IMR-90 (cell line): ENCODE data around the gene IFITM10. TPM values are rescaled to one million over a fixed set of nuclear protein-coding genes. Genes with fewer than 3 reads are reported as not detected.

Experiments
- ATAC-seq: fragments of 200-7000 bp; cut with Tn5 transposase; 2 replicates; pipeline ENCODE4 v1.9.1; 2020; ENCODE audit warnings: low read depth, mild to moderate bottlenecking, moderate library complexity
- BruUV-seq: library from RNA; stranded (reverse); fragments of 400-500 nt; replicated peaks from 2 replicates; lab custom pipeline; 2021; lab: Mats Ljungman, UMichigan
- CTCF ChIA-PET: fragments of 300-600 bp; formaldehyde crosslinking; extraction: SDS; loops from one replicate; lab custom pipeline; 2021; ENCODE audit warnings: antibody characterized with exemption; lab: Yijun Ruan, JAX
- POLR2A ChIA-PET: fragments of 300-600 bp; sonication (Branson Sonifier 250); formaldehyde crosslinking; loops from one replicate; lab custom pipeline; 2022; ENCODE audit warnings: antibody characterized with exemption; ENCODE audit not compliant: unreplicated experiment; lab: Charles Lee
- DNase-seq: peaks from one replicate; pipeline ENCODE4 v3.0.0; 2013
- H2AFZ ChIP-seq: replicated peaks from 2 replicates; pipeline ENCODE3; 2013; ENCODE audit warnings: low read length, mild to moderate bottlenecking; ENCODE audit not compliant: poor library complexity
- H2AK5ac ChIP-seq: 2 replicates; pipeline ENCODE4 v1.6.1; 2013; ENCODE audit warnings: low read depth, low read length, inconsistent platforms
- H2AK9ac ChIP-seq: replicated peaks from 2 replicates; pipeline ENCODE3; 2013; ENCODE audit warnings: mild to moderate bottlenecking, low read depth, low read length, moderate library complexity; ENCODE audit not compliant: poor library complexity
- H2BK120ac ChIP-seq: 2 replicates; pipeline ENCODE4 v1.6.1; 2013; ENCODE audit warnings: low read depth, low read length, inconsistent platforms
- H2BK15ac ChIP-seq: 3 replicates; pipeline ENCODE4 v1.6.1; 2013; ENCODE audit warnings: low read depth, low read length, inconsistent platforms
- H2BK20ac ChIP-seq: 2 replicates; pipeline ENCODE4 v1.6.1; 2013; ENCODE audit warnings: low read depth, mild to moderate bottlenecking, inconsistent platforms, low read length, moderate library complexity
- H2BK5ac ChIP-seq: 2 replicates; pipeline ENCODE4 v1.6.1; 2013; ENCODE audit warnings: mild to moderate bottlenecking, low read depth, low read length, inconsistent platforms; ENCODE audit not compliant: poor library complexity, severe bottlenecking
- H3K14ac ChIP-seq: replicated peaks from 2 replicates; pipeline ENCODE4 v1.6.1; 2013; ENCODE audit warnings: low read depth, low read length, inconsistent platforms
- H3K18ac ChIP-seq: 2 replicates; pipeline ENCODE4 v1.6.1; 2013; ENCODE audit warnings: low read depth, low read length, control low read depth
- H3K23ac ChIP-seq: 2 replicates; pipeline ENCODE4 v1.6.1; 2013; ENCODE audit warnings: low read depth, low read length, inconsistent platforms
- H3K27ac ChIP-seq: 2 replicates; pipeline ENCODE4 v1.5.1; 2013; ENCODE audit warnings: mild to moderate bottlenecking, control low read depth, low read length; ENCODE audit not compliant: insufficient read depth
- H3K27me3 ChIP-seq: 2 replicates; pipeline ENCODE4 v1.6.1; 2013; ENCODE audit warnings: low read length; ENCODE audit not compliant: control insufficient read depth, insufficient read depth
- H3K36me3 ChIP-seq: 2 replicates; pipeline ENCODE4 v1.6.1; 2013; ENCODE audit warnings: low read length, mixed read lengths; ENCODE audit not compliant: control insufficient read depth, insufficient read depth
- H3K4ac ChIP-seq: 2 replicates; pipeline ENCODE4 v1.6.1; 2013; ENCODE audit warnings: low read depth, low read length, inconsistent platforms
- H3K4me1 ChIP-seq: 2 replicates; pipeline ENCODE4 v1.6.1; 2013; ENCODE audit warnings: low read length, mixed read lengths; ENCODE audit not compliant: control insufficient read depth, insufficient read depth
- H3K4me2 ChIP-seq: 2 replicates; pipeline ENCODE4 v1.6.1; 2013; ENCODE audit warnings: low read depth, mild to moderate bottlenecking, control low read depth, low read length, moderate library complexity
- H3K4me3 ChIP-seq: 2 replicates; pipeline ENCODE4 v1.5.1; 2013; ENCODE audit warnings: low read depth, mild to moderate bottlenecking, control low read depth, low read length, moderate library complexity; ENCODE audit not compliant: insufficient read depth
- H3K56ac ChIP-seq: 2 replicates; pipeline ENCODE4 v1.6.1; 2013; ENCODE audit warnings: low read length, inconsistent platforms; ENCODE audit not compliant: insufficient read depth; ENCODE audit errors: extremely low read depth
- H3K79me1 ChIP-seq, 2 experiments: 2 replicates each; pipeline ENCODE4 v1.6.1; 2013; ENCODE audit warnings: low read length in 2 of 2, inconsistent platforms in 1 of 2, low read depth in 1 of 2
- H3K9ac ChIP-seq: 2 replicates; pipeline ENCODE4 v1.6.1; 2013; ENCODE audit warnings: low read depth, low read length, control low read depth
- H3K9me1 ChIP-seq: 2 replicates; pipeline ENCODE4 v1.6.1; 2013; ENCODE audit warnings: low read length, inconsistent platforms; ENCODE audit not compliant: insufficient read depth
- H3K9me3 ChIP-seq: 2 replicates; pipeline ENCODE4 v1.6.1; 2013; ENCODE audit warnings: low read length; ENCODE audit not compliant: control insufficient read depth, insufficient read depth
- H4K20me1 ChIP-seq: 2 replicates; pipeline ENCODE4 v1.6.1; 2013; ENCODE audit warnings: low read length, inconsistent platforms; ENCODE audit not compliant: insufficient read depth
- H4K5ac ChIP-seq: 2 replicates; pipeline ENCODE4 v1.6.1; 2013; ENCODE audit warnings: mild to moderate bottlenecking, low read depth, low read length, control low read depth
- H4K8ac ChIP-seq, 2 experiments: 2 replicates each; pipeline ENCODE4 v1.6.1; 2013; ENCODE audit warnings: low read depth in 2 of 2, low read length in 2 of 2, control low read depth in 1 of 2, inconsistent platforms in 1 of 2
- H4K91ac ChIP-seq: 2 replicates; pipeline ENCODE4 v1.6.1; 2013; ENCODE audit warnings: low read depth, low read length, inconsistent platforms; ENCODE audit not compliant: insufficient read depth
- BHLHE40 ChIP-seq: fragments of 150-350 bp; IDR thresholded peaks from 2 replicates; pipeline ENCODE4 v1.6.1; 2016; ENCODE audit warnings: mild to moderate bottlenecking, low read depth, low read length
- CHD1 ChIP-seq: IDR thresholded peaks from 2 replicates; pipeline ENCODE4 v1.6.1; 2012; ENCODE audit warnings: low read depth, low read length, improper control_type of control experiment
- ELK1 ChIP-seq: fragments of 150-350 bp; IDR thresholded peaks from 2 replicates; pipeline ENCODE4 v1.6.1; 2016; ENCODE audit warnings: low read depth, mild to moderate bottlenecking, low read length, moderate library complexity, borderline replicate concordance
- NFE2L2 ChIP-seq: fragments of 150-350 bp; IDR thresholded peaks from 2 replicates; pipeline ENCODE4 v1.6.1; 2016; ENCODE audit warnings: low read depth, mild to moderate bottlenecking, low read length
- RAD21 ChIP-seq: IDR thresholded peaks from 2 replicates; pipeline ENCODE4 v1.6.1; 2012; ENCODE audit warnings: low read length, improper control_type of control experiment
- WGBS, 2 experiments: methylation state at CpG; one replicate each; pipeline versions ENCODE4 v1.1.5 to v1.1.7; 2013; ENCODE audit warnings: missing lambda C conversion rate in 2 of 2; ENCODE audit not compliant: insufficient read length in 1 of 2; ENCODE audit errors: extremely low coverage in 2 of 2; 5-methylcytosine and 5-hydroxymethylcytosine counted together
- dilution Hi-C: fragments of 300-500 bp; cut with HindIII; formaldehyde crosslinking; loops from one replicate; pipeline ENCODE4 v1.14.3; 2018; ENCODE audit warnings: low sequenced_read_pairs; ENCODE audit not compliant: unreplicated experiment
- in situ Hi-C: fragments of 300-500 bp; cut with MboI; formaldehyde crosslinking; loops from 3 replicates; pipeline ENCODE4 v1.14.3; 2019; ENCODE audit warnings: low sequenced_read_pairs, inconsistent platforms, mixed read lengths
- intact Hi-C: fragments of 100-400 bp; cut with micrococcal nuclease; formaldehyde crosslinking; loops from 2 replicates; pipeline ENCODE4 v1.10.0; 2022
- polyA plus RNA-seq, 3 experiments: library from polyadenylated mRNA; depleted of rRNA; stranded (reverse); fragments of >200 nt; gene quantifications; 2 replicates each; pipeline ENCODE4 v1.2.3, GENCODE V29; 2012; ENCODE audit warnings: low replicate concordance in 1 of 3
- total RNA-seq: library from RNA; depleted of rRNA; stranded (reverse); fragments of >200 nt; gene quantifications from 2 replicates; pipeline ENCODE4 v1.2.3, GENCODE V29; 2012

Gene IFITM10
- total and polyA plus RNA-seq, 2 of the 4 experiments (the other 2 are of a cell fraction): 0.15 to 0.18 TPM

GRCh38 chr11:1746511-1746931, 3.9 kb downstream of the IFITM10 start:
- intact Hi-C loops: no loop called here
- H2BK15ac ChIP-seq: no peak overlapping the region

More at GRCh38 chr11:1746511-1746931, 3.9 kb downstream of the IFITM10 start:
- no peak overlapping the region for H2AFZ ChIP-seq
- no peak overlapping the region for H3K14ac ChIP-seq
- H3K4me1 ChIP-seq: peaks cover 8% of the 10 kb centered on the region; the same call in 1 of the 2 replicates
- no peaks in the 10 kb centered on the region for H3K9me3 ChIP-seq
- H3K18ac ChIP-seq: no peak overlapping the region
- BruUV-seq: no TSS peak
- H4K20me1 ChIP-seq: peaks cover 11% of the 10 kb centered on the region
- no peak overlapping the region for H2AK9ac ChIP-seq
- ChIA-PET POLR2A (no interaction called here), CTCF (no interaction called here)
- no peak overlapping the region for H3K4ac ChIP-seq
- H4K8ac ChIP-seq: no peak overlapping the region
- H2AK5ac ChIP-seq: no peak overlapping the region
- H3K9me1 ChIP-seq: 0 out of 2 replicates have a peak, but pooled peaks cover 4% of the 10 kb centered on the region
- no peak for DNase-seq
- peaks cover 19% of the 10 kb centered on the region for H3K27me3 ChIP-seq
- no peak overlapping the region for H3K4me3 ChIP-seq
- H2BK120ac ChIP-seq: no peak overlapping the region
- H2BK20ac ChIP-seq: no peak overlapping the region
- H3K23ac ChIP-seq: no peak overlapping the region
- H3K9ac ChIP-seq: no peak overlapping the region
- TF ChIP-seq ELK1: no peak
- TF ChIP-seq BHLHE40: no peak
- no peak for TF ChIP-seq CHD1
- no peak for TF ChIP-seq NFE2L2
- TF ChIP-seq RAD21: no peak
- no peak overlapping the region for H4K5ac ChIP-seq
- ATAC-seq: no peak
- H3K27ac ChIP-seq: no peak overlapping the region
- no peak overlapping the region for H3K4me2 ChIP-seq
- H4K91ac ChIP-seq: no peak overlapping the region
- no peak overlapping the region for H2BK5ac ChIP-seq
- H3K36me3 ChIP-seq: no peaks in the 10 kb centered on the region
- no CpG with 5 or more reads among the region's 22 CpGs for WGBS, 2 experiments
- H3K79me1 ChIP-seq: no peaks in the 10 kb centered on the region
- no peak overlapping the region for H3K56ac ChIP-seq
- in situ Hi-C loops: no loop called here
- dilution Hi-C loops: no loop called here
